ENCODE results near the gene KCNH3.
"Not testable (repeated sequence)": the region's sequence is repeated elsewhere in the genome, so short reads cannot be mapped to it uniquely, and the experiment has no call there.

KCNH3 gene, protein sequence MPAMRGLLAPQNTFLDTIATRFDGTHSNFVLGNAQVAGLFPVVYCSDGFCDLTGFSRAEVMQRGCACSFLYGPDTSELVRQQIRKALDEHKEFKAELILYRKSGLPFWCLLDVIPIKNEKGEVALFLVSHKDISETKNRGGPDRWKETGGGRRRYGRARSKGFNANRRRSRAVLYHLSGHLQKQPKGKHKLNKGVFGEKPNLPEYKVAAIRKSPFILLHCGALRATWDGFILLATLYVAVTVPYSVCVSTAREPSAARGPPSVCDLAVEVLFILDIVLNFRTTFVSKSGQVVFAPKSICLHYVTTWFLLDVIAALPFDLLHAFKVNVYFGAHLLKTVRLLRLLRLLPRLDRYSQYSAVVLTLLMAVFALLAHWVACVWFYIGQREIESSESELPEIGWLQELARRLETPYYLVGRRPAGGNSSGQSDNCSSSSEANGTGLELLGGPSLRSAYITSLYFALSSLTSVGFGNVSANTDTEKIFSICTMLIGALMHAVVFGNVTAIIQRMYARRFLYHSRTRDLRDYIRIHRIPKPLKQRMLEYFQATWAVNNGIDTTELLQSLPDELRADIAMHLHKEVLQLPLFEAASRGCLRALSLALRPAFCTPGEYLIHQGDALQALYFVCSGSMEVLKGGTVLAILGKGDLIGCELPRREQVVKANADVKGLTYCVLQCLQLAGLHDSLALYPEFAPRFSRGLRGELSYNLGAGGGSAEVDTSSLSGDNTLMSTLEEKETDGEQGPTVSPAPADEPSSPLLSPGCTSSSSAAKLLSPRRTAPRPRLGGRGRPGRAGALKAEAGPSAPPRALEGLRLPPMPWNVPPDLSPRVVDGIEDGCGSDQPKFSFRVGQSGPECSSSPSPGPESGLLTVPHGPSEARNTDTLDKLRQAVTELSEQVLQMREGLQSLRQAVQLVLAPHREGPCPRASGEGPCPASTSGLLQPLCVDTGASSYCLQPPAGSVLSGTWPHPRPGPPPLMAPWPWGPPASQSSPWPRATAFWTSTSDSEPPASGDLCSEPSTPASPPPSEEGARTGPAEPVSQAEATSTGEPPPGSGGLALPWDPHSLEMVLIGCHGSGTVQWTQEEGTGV

DNA sequence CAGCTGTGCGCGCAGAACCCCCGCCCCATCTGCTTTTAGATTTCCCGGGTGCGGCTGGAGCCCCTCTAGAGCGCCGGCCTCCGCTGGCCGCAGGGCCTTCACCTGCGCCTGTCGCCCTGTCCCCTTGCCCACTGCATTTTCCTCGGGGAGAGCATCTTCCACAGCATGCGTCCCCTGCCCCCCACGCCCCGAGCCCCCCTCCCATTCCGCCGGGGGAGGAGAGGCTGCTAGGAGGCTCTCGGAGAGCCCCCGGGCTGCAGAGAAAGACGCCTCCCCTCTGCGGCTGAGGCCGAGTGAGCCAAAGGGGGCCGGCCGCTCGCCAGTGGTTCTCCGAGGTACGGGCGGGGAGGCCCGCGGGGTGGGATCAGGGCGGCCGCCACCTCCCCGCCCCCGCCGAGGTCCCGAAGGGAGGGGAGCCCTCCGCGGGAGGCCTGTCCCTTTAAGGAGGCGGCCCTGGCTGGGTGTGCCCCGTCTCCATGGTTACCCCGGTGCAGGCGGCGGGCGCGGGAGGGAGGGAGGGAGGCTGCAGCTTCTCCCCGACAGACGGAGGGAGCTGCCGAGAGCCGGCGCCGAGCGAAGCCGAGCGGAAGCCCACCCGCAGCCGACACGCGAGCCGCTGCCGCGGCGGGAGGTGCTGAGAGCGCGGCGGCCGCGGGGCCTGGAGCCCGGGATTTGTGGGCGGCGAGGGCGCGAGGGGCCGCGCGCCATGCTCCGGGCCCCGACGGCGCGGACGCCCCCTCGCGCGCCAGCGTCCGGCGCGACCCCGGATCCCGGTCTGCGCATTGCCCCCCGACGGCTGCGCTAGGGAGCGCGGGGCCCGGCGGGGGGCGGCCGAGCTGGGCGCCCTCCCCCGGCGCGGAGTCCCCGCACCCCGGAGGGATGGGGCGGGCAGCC is at the start of gene KCNH3:
KCNH3 (plus strand) TSS at position 521 of the 894 bp plus-strand sequence. CDS start 387 bp downstream, outside the sequence.
- peak; percentile 86 to 98 for DNase-seq (ENCODE audit: low read depth in 1 of 2, low spot score in 1 of 2)
- in situ Hi-C loops (cut with HindIII; ENCODE audit: low pct_unique_long_range_greater_than_20kb, low sequenced_read_pairs): no loop called here
- TF ChIP-seq JUND (IDR thresholded peaks at IDR 0.05; ENCODE audit: low read depth): no peak

DNA sequence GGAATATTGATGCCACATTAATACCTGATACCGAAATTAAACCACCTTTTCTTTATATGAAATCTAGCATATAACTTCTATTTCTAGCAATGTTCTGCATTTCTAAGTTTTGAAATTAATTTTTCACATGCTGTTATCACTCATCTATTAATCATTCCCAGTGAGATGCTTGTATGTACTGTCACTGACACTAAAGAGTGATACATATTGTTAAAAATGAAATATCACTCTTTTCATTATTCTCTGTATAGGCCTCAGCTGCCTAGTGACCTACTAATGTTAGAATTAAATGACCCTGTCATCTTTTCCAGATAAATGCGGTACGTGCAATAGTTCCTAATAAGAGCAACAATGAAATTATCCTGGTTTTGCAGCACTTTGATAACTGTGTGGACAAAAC is 49.7 kb upstream of the KCNH3 start:
- DNase-seq (ENCODE audit: low read depth in 1 of 2, low spot score in 1 of 2): no peak
- TF ChIP-seq JUND (IDR thresholded peaks at IDR 0.05; ENCODE audit: low read depth): no peak
- in situ Hi-C loops (cut with HindIII; ENCODE audit: low pct_unique_long_range_greater_than_20kb, low sequenced_read_pairs): no loop called here

DNA sequence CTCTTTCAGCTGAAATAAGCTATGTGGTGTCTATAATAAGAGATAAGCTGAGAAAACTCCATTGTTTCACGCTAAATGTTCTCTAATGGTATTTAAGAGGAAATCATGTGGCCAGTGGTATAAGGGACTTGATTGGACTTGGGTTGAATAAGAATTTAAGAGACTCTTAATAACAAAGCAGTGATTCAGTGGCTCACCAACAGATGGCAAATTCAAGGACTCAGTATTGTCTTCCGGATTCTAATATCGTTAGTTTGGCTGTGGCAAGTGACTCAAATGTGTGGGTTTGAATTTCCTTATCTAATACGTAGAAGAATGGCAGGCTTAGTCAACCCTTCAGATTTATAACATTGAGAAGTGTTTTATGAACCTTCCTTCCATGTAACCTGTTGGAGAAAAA is 49.1 kb upstream of the KCNH3 start:
- no peak for TF ChIP-seq JUND (IDR thresholded peaks at IDR 0.05; ENCODE audit: low read depth)
- in situ Hi-C loops (cut with HindIII; ENCODE audit: low pct_unique_long_range_greater_than_20kb, low sequenced_read_pairs): no loop called here
- no peak for DNase-seq (ENCODE audit: low read depth in 1 of 2, low spot score in 1 of 2)

DNA sequence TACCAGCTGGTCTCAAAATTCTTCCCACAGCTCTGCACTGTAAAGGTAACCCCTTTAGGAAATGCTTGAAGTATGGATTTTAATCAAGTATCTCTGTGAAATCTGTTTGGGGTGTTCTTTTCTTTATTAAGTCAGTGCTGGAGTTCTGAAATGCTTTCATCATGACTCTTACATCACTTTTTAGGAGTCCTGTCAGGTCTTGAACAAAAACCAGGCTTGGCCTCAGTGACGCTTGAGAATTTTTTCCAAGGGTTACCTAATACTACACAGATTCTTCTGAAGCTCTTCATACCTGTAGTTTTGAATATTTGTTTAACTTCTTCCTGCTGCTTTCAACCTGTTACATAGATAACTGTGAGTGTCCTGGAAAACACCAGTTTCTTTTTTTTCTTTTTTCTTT is 47.0 kb upstream of the KCNH3 start:
- no peak for TF ChIP-seq JUND (IDR thresholded peaks at IDR 0.05; ENCODE audit: low read depth)
- no peak for DNase-seq (ENCODE audit: low read depth in 1 of 2, low spot score in 1 of 2)
- in situ Hi-C loops (cut with HindIII; ENCODE audit: low pct_unique_long_range_greater_than_20kb, low sequenced_read_pairs): no loop called here

DNA sequence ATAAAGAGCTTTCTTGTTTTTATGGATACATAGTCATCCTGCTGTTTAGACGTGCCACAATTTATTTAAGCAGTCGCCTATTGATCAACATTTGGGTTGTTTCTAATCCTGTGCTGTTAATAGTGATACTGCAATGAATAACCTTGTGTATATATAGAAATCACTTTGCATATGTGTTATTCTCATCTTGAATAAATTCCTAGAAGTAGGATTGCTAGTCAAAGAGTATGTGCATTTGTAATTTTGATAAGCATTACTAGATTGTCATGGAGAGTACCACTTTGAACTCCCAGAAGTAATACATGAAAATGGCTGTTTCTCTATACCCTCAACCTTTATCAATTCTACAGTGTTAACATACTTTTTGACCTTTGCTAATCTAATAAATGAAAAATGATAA is 44.9 kb upstream of the KCNH3 start:
- in situ Hi-C loops (cut with HindIII; ENCODE audit: low pct_unique_long_range_greater_than_20kb, low sequenced_read_pairs): no loop called here
- no peak for DNase-seq (ENCODE audit: low read depth in 1 of 2, low spot score in 1 of 2)
- TF ChIP-seq JUND (IDR thresholded peaks at IDR 0.05; ENCODE audit: low read depth): no peak

DNA sequence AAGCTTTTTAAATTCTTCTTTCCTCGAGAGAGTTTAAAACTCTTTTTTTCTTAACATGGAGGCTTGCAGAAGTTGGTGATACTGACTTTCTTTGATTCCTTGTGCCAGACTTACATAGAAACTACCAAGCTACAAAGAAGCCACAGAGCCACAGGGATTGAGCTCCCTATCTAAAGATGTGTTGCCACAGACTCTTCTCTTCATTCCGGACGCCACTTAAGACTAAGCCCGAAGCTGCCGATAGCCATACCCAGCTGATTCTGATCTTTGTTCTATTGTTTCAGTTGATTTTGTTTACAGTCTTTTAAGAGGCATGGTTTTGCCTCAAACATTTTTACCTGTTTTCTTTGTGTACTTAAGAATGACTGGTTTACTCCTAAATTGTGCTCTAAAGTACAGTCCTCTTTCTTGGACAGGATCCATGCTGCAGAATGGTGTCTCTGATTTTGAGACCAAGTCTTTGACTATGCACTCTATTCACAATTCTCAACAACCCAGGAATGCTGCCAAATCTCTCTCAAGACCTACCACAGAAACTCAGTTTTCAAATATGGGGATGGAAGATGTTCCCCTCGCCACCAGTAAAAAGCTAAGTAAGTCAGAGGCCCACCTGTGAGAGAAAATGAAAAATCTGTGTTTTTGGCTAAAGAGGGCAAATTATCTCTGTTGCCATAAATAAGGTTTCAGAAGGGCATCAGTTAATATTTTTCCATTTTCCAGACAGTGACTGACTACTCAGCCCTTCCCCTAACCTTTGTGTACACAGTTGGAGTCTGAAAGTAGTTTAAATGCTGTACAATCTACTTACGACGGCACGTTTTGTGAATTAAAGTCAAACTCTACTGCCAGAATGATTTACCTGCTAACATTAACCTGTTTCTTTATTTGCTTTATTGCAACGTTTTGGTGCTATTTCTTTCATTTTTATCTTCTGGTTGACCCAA is 42.1 kb upstream of the KCNH3 start:
- in situ Hi-C loops (cut with HindIII; ENCODE audit: low pct_unique_long_range_greater_than_20kb, low sequenced_read_pairs): no loop called here
- TF ChIP-seq JUND (IDR thresholded peaks at IDR 0.05; ENCODE audit: low read depth): no peak

DNA sequence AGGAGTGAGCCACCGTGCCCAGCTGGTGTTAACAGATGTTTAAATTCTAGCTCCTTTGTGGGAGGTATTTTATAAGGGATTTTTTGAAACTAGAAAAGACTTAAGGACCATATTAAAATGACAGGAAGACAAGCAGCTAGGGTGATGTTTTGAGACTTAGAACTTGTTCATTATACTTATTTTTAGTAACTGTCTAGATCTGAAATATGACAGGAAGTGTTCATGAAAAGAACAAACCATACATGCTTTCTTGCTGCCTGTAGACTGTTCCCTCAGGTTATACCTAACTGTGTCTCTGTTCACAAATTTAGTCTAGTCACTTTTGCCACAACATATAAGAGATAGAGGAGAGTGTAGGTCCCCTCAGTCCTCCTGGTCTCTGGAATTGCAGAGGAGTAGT is 36.9 kb upstream of the KCNH3 start:
- no peak for TF ChIP-seq JUND (IDR thresholded peaks at IDR 0.05; ENCODE audit: low read depth)
- in situ Hi-C loops (cut with HindIII; ENCODE audit: low pct_unique_long_range_greater_than_20kb, low sequenced_read_pairs): no loop called here
- DNase-seq (ENCODE audit: low read depth in 1 of 2, low spot score in 1 of 2): no peak

More for the DNA sequence above, 42.1 kb upstream of the KCNH3 start:
- DNase-seq (ENCODE audit: low read depth in 1 of 2, low spot score in 1 of 2): no peak

DNA sequence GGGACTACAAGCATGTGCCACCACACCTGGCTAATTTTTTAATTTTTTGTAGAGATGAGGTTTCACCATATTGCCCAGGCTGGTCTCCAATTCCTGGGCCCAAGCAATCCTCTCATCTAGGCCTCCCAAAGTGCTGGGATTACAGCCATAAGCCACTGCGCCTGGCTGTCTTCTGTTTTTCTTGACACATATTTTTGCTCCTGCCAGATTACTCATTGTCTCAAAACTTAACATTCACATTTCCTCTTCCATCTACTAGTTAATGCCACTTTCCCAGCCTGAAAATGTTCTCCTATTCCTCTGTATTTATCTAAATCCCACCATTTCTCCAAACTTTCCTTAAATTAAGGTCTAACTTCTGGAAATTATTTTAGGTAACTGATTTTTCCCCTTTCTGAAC is 36.2 kb upstream of the KCNH3 start:
- no peak for TF ChIP-seq JUND (IDR thresholded peaks at IDR 0.05; ENCODE audit: low read depth)
- DNase-seq (ENCODE audit: low read depth in 1 of 2, low spot score in 1 of 2): no peak
- in situ Hi-C loops (cut with HindIII; ENCODE audit: low pct_unique_long_range_greater_than_20kb, low sequenced_read_pairs): no loop called here

DNA sequence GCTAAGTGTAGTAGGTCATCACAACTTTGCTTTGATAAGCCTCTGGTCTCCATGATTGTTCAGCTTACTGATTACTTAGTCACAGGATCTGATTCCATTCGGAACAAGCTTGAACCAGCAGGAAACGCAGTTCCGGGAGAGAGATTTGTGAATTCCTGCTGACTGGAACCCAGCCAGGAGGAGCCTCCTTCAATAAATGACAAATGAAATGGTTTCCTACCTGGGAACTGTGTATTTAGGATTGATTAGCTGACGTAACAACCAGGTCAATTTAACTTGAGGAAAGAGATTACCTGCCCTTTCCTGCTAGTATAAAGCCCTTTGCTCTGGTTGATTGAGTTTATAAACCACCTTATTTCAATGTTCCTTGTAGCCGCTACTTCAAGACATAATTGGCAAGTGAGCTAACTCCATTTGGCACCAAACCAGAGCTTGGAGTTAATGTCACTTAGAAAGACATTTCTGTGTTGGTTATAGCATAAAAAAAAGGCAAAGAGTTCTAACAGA is 35.1 kb upstream of the KCNH3 start:
- no peak for TF ChIP-seq JUND (IDR thresholded peaks at IDR 0.05; ENCODE audit: low read depth)
- no peak for DNase-seq (ENCODE audit: low read depth in 1 of 2, low spot score in 1 of 2)
- in situ Hi-C loops (cut with HindIII; ENCODE audit: low pct_unique_long_range_greater_than_20kb, low sequenced_read_pairs): no loop called here

DNA sequence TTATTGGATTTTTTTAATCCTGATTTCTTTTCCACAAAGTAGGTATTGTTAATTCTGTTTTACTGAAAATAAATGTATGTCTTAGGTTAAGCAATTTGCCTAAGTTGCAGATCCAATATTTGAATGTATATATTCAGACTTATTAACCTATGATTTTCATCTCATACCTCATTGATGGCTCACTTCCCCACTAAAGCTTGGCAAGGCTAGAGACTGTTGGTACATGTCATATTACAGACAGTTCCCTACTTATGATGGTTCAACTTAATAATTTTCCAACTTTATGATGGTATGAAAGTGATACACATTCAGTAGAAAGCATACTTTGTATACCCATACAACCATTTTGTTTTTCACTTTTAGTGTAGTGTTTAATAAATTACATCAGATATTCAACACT is 33.2 kb upstream of the KCNH3 start:
- no peak for DNase-seq (ENCODE audit: low read depth in 1 of 2, low spot score in 1 of 2)
- in situ Hi-C loops (cut with HindIII; ENCODE audit: low pct_unique_long_range_greater_than_20kb, low sequenced_read_pairs): no loop called here
- TF ChIP-seq JUND (IDR thresholded peaks at IDR 0.05; ENCODE audit: low read depth): no peak

DNA sequence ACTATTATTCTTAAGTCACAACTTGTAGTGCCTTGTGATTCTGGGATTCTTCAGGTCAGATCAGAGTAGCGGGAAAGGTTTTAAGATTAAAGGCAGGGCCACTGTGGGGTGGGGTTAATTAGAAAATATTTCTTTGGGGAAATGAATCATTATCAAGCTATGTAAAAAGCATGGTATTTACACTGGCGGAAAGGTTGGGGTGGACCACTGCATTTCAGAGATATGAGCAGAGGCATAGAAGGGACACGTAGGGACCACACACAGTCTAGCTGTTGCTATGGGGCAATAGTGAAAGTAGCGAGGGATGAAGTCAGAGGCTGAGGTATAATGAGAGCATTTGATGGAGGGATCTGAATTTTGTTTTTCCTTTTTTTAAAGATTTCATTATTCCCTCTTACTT is 31.7 kb upstream of the KCNH3 start:
- DNase-seq (ENCODE audit: low read depth in 1 of 2, low spot score in 1 of 2): no peak
- TF ChIP-seq JUND (IDR thresholded peaks at IDR 0.05; ENCODE audit: low read depth): no peak
- in situ Hi-C loops (cut with HindIII; ENCODE audit: low pct_unique_long_range_greater_than_20kb, low sequenced_read_pairs): no loop called here

DNA sequence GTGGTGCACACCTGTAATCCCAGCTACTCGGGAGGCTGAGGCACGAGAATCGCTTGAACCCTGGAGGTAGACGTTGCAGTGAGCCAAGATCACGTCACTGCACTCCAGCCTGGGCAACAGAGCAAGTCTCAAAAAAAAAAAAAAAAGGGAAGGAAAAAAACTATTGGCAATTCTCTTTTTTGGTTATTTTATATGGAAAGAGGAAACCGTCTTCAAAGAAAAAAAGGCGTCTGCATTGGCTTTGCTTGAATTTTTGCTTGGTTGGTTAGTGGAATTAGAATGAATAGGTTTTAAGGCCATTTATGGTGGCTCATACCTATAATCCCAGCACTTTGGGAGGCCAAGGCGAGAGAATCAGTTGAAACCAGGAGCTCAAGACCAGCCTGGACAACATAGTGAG is 29.1 kb upstream of the KCNH3 start:
- in situ Hi-C loops (cut with HindIII; ENCODE audit: low pct_unique_long_range_greater_than_20kb, low sequenced_read_pairs); DNase-seq (ENCODE audit: low read depth in 1 of 2, low spot score in 1 of 2): not testable (repeated sequence)
